ENCODE results near the gene GPC3. TPM values are rescaled to one million over a fixed set of nuclear protein-coding genes. Genes with fewer than 3 reads are reported as not detected.
"Not testable (repeated sequence)": the region's sequence is repeated elsewhere in the genome, so short reads cannot be mapped to it uniquely, and the experiment has no call there.

Gene GPC3
- total RNA-seq, 1 donor from 2014 or later: 0.26 TPM

- no peaks in the 10 kb centered on the region for H3K36me3 ChIP-seq (ENCODE audit: control insufficient read depth, insufficient read depth, low read length)
- FAIRE-seq (no peak), DNase-seq (ENCODE audit: low read depth) (no peak)
- H3K27me3 ChIP-seq (ENCODE audit: control insufficient read depth, insufficient read depth, low read length): no peaks in the 10 kb centered on the region
- no peak for TF ChIP-seq CTCF (IDR thresholded peaks at IDR 0.05; ENCODE audit: insufficient read depth, low read length, severe bottlenecking)
- H3K4me3 ChIP-seq (ENCODE audit: low read depth, low read length): no peak overlapping the region
Measured at GRCh38 chrX:133774807-133775206, 210.6 kb downstream of the GPC3 start.

- TF ChIP-seq CTCF (IDR thresholded peaks at IDR 0.05; ENCODE audit: insufficient read depth, low read length, severe bottlenecking): no peak
Measured at GRCh38 chrX:133771086-133771646, 214.2 kb downstream of the GPC3 start.

GRCh38 chrX:133762976-133763548, 222.3 kb downstream of the GPC3 start:
- not testable (repeated sequence) for H3K36me3 ChIP-seq (ENCODE audit: control insufficient read depth, insufficient read depth, low read length); H3K4me3 ChIP-seq (ENCODE audit: low read depth, low read length); H3K27me3 ChIP-seq (ENCODE audit: control insufficient read depth, insufficient read depth, low read length); FAIRE-seq; DNase-seq (ENCODE audit: low read depth)

More at GRCh38 chrX:133771086-133771646, 214.2 kb downstream of the GPC3 start:
- FAIRE-seq (no peak), DNase-seq (ENCODE audit: low read depth) (no peak)
- no peak overlapping the region for H3K4me3 ChIP-seq (ENCODE audit: low read depth, low read length)
- H3K36me3 ChIP-seq (ENCODE audit: control insufficient read depth, insufficient read depth, low read length): no peaks in the 10 kb centered on the region
- no peaks in the 10 kb centered on the region for H3K27me3 ChIP-seq (ENCODE audit: control insufficient read depth, insufficient read depth, low read length)

- TF ChIP-seq CTCF (IDR thresholded peaks at IDR 0.05; ENCODE audit: insufficient read depth, low read length, severe bottlenecking): no peak
- Histone ChIP-seq H3K27me3 (ENCODE audit: control insufficient read depth, insufficient read depth, low read length) (no peaks in the 10 kb centered on the region), H3K4me3 (ENCODE audit: low read depth, low read length) (no peak overlapping the region), H3K36me3 (ENCODE audit: control insufficient read depth, insufficient read depth, low read length) (no peaks in the 10 kb centered on the region)
- no peak for DNase-seq (ENCODE audit: low read depth)
- no peak for FAIRE-seq
Measured at GRCh38 chrX:133754657-133755056, 230.7 kb downstream of the GPC3 start.

GRCh38 chrX:133749951-133750350, 235.4 kb downstream of the GPC3 start:
- no peak for TF ChIP-seq CTCF (IDR thresholded peaks at IDR 0.05; ENCODE audit: insufficient read depth, low read length, severe bottlenecking)
- FAIRE-seq (no peak), DNase-seq (ENCODE audit: low read depth) (no peak)
- H3K4me3 ChIP-seq (ENCODE audit: low read depth, low read length): no peak overlapping the region
- H3K27me3 ChIP-seq (ENCODE audit: control insufficient read depth, insufficient read depth, low read length): no peaks in the 10 kb centered on the region
- H3K36me3 ChIP-seq (ENCODE audit: control insufficient read depth, insufficient read depth, low read length): no peaks in the 10 kb centered on the region

GRCh38 chrX:133749370-133749769, 236.0 kb downstream of the GPC3 start:
- H3K36me3 ChIP-seq (ENCODE audit: control insufficient read depth, insufficient read depth, low read length): no peaks in the 10 kb centered on the region
- H3K27me3 ChIP-seq (ENCODE audit: control insufficient read depth, insufficient read depth, low read length): no peaks in the 10 kb centered on the region
- FAIRE-seq (no peak), DNase-seq (ENCODE audit: low read depth) (no peak)
- TF ChIP-seq CTCF (IDR thresholded peaks at IDR 0.05; ENCODE audit: insufficient read depth, low read length, severe bottlenecking): no peak
- H3K4me3 ChIP-seq (ENCODE audit: low read depth, low read length): no peak overlapping the region

Data from bronchial epithelial cell (primary cell).